Epithelial cell of proximal tubule (primary cell): Measurements from ENCODE around the gene SORCS3. TPM values are rescaled to one million over a fixed set of nuclear protein-coding genes. Genes with fewer than 3 reads are reported as not detected.

Experiments
- DNase-seq: peaks from one replicate; pipeline ENCODE4 v3.0.0-alpha.2; 2011; ENCODE audit warnings: low read depth
- H3K4me3 ChIP-seq: 2 replicates; pipeline ENCODE4 v1.5.1; 2011; ENCODE audit warnings: low read depth, mild to moderate bottlenecking, low read length
- CTCF ChIP-seq: conservative IDR thresholded peaks from 2 replicates; pipeline ENCODE4 v1.5.1; 2012; ENCODE audit warnings: low read depth, mild to moderate bottlenecking, low read length
- total RNA-seq: library from RNA; depleted of rRNA; stranded (reverse); fragments of >200 nt; gene quantifications from 2 replicates; pipeline ENCODE4 v1.2.3, GENCODE V29; 2015

The SORCS3 gene
- total RNA-seq, 1 donor from 2014 or later = 0.06 TPM

DNA sequence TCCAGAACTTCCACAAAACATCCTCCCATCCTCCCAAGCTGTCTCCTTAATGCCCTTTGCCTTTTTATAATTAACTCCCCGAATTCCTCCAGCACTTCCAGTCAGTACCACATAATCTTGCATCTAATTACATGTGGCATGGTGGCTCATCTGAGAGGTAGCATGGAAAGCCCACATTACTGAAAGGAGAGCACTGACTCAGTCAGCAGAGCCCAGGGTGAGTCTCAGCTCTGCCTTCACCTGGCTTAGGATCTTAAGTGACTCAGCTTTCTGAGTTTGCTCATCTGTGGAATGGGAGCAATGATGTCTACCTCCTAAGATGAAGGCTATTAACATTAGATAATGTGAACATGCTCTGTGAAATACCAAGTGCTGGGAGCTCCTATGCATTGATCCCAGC lies 433.9 kb downstream of the SORCS3 start:
- TF ChIP-seq CTCF = no peak
- DNase-seq = no peak
- no peak overlapping the region for H3K4me3 ChIP-seq

GRCh38 chr10:105085980-105086379 lies 444.9 kb downstream of the SORCS3 start:
- no peak for DNase-seq
- no peak overlapping the region for H3K4me3 ChIP-seq
- no peak for TF ChIP-seq CTCF

GRCh38 chr10:105094048-105094447 lies 453.0 kb downstream of the SORCS3 start:
- no peak overlapping the region for H3K4me3 ChIP-seq
- no peak for TF ChIP-seq CTCF
- no peak for DNase-seq

DNA sequence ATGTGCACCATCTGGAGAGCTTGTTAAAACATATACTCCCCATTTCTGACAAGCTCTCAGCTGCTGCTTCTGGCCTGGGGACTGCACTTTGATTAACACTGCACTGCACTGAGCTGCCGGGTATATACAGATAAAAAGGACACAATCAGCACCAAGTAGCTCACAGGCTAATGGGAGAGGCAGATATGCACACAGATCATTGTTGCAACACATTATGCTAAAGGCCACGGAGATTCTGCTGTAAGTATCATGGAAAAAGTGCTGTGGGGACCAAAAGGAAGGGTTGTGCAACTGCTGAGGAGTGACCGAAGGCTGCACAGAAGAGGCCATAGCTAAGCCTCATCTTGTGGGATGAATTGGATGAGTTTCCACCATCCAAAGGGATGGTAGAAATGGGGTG lies 455.2 kb downstream of the SORCS3 start:
- no peak for DNase-seq
- TF ChIP-seq CTCF = no peak
- no peak overlapping the region for H3K4me3 ChIP-seq

- no peak overlapping the region for H3K4me3 ChIP-seq
- no peak for TF ChIP-seq CTCF
- DNase-seq = no peak
Observed at GRCh38 chr10:105102977-105103376, 461.9 kb downstream of the SORCS3 start.

- no peak overlapping the region for H3K4me3 ChIP-seq
- no peak for TF ChIP-seq CTCF
Observed at GRCh38 chr10:105104297-105104696, 463.2 kb downstream of the SORCS3 start.

GRCh38 chr10:105109164-105109563 lies 468.1 kb downstream of the SORCS3 start:
- TF ChIP-seq CTCF = no peak
- DNase-seq = no peak

More at GRCh38 chr10:105104297-105104696, 463.2 kb downstream of the SORCS3 start:
- DNase-seq = no peak

More at GRCh38 chr10:105109164-105109563, 468.1 kb downstream of the SORCS3 start:
- H3K4me3 ChIP-seq = no peak overlapping the region
